Stimulated activated CD4-positive, alpha-beta T cell treated with anti-CD3 and anti-CD28 coated beads, Interleukin-12 subunit alpha, Interleukin-12 subunit beta, amount 100 ng/mL, for 24 hours (primary cell): ENCODE measurements around the gene STYXL1.
"Not testable (repeated sequence)": the region's sequence is repeated elsewhere in the genome, so short reads cannot be mapped to it uniquely, and the experiment has no call there.

Experiments
- DNase-seq, 2 experiments: peaks; one replicate each; pipeline ENCODE4 v3.0.0-alpha.2; 2020; ENCODE audit warnings: low read depth in 2 of 2

The STYXL1 gene

GRCh38 chr7:76065016-76065612, 17.3 kb upstream of the STYXL1 start:
- DNase-seq = no peak

DNA sequence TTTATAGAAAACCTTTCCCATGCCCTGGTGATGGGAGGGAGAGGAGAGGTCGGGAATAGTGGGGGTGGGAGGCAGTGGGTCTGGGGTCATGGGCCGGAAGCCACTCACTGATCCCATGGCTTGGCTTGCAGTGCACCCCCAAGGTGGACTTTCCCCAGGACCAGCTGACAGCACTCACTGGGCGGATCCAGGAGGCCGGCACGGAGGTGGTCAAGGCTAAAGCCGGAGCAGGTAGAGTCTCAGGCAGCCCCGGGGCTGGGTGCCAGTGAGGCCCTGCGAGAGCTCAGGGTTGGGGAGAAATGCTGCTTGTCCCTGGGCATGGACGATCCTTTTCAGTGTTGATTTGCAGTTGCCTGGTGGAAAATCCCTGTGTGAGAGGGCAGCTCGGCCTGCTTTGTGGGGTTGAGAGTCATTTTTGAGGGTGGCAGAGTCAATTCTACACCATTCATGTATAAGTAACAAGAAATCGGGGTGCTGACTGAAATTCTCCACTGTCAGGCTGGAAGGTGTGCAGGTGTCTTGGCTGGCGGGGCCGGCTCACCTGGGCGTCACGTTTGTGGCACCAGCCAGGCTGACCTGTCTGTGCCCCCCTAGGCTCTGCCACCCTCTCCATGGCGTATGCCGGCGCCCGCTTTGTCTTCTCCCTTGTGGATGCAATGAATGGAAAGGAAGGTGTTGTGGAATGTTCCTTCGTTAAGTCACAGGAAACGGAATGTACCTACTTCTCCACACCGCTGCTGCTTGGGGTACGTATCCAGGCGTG, 16.6 kb upstream of the STYXL1 start:
- DNase-seq = no peak

GRCh38 chr7:76063525-76063924, 15.7 kb upstream of the STYXL1 start:
- DNase-seq = no peak

- no peak for DNase-seq
Observed at GRCh38 chr7:76063114-76063513, 15.3 kb upstream of the STYXL1 start.

- no peak for DNase-seq
Observed at GRCh38 chr7:76062254-76062653, 14.5 kb upstream of the STYXL1 start.

GRCh38 chr7:76060842-76061241, 13.0 kb upstream of the STYXL1 start:
- no peak for DNase-seq

GRCh38 chr7:76058745-76059144, 10.9 kb upstream of the STYXL1 start:
- DNase-seq = not testable (repeated sequence)

DNA sequence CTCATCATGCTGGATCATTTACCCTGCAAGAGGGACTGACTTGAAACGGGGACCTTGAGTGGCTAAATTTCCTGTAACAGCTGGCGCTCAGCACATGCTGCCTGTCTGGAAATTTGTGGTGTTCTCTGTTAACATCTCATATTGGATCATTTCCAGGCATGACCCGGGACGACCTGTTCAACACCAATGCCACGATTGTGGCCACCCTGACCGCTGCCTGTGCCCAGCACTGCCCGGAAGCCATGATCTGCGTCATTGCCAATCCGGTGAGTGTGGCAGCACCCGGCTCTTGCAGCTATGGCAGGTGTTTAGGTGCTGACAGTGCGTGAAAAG, 10.0 kb upstream of the STYXL1 start:
- DNase-seq = no peak

GRCh38 chr7:76057103-76057812, 9.5 kb upstream of the STYXL1 start:
- DNase-seq = no peak

GRCh38 chr7:76056241-76056640, 8.4 kb upstream of the STYXL1 start:
- DNase-seq = no peak

DNA sequence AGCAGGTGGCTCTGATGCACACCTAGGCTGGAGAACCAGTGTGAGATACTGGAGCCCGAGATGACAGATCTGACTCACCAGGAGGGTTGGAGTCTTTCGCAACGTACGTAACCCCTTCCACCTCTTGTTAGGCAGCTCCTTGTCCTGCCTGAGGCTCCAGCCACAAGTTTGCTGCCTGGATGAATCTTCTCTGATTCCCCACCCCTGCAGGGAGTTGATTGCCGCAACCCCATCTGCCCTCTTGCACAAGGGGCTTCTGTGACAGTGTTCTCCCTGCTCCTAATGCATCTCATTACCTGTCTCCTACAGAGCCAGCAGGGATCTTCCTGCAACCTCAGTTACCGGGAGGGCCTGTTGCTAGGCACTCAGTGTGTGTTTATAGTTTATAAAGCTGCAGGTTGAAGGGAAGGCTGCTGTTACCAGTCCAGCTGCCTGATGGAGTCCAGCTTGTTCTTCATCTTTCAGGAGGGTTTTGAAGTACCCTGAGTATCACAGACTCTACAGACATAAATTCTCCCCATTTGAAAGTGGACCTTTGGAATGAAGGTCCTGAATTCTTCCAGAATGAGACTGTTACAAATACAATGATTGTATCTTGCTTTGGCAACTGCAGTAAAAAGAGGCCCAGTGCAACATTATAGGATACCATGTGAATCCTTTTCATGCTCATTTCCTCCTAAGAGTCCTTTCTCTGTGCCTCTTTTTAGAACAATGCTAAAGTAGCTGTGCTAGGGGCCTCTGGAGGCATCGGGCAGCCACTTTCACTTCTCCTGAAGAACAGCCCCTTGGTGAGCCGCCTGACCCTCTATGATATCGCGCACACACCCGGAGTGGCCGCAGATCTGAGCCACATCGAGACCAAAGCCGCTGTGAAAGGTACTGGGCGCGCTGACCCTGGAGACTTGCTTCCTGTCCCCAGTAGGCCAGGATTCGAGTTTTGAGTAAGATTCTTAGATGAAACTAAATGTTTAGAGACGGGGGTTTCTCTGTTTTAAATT, 6.6 kb upstream of the STYXL1 start:
- no peak for DNase-seq

DNA sequence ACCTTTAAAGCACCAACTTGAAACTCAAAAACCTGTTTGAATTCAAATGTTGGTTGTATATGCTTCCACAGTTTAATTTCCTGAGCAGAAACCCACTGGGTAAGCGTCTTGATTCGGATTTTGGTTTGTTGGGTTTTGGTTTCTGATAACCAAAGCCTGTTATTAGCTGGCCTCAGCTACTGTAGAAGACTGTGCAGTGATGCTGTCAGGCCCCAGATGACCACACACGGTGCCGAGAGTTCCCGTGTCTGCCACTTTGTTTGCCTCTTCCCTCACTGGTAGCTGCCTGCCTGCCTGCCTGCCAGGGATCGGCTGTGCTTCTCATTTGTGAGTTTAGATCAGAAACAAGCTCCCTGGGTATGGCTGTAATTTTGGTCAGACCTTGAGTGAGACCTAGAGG, 5.7 kb upstream of the STYXL1 start:
- DNase-seq = no peak

GRCh38 chr7:76052681-76053080, 4.9 kb upstream of the STYXL1 start:
- not testable (repeated sequence) for DNase-seq

GRCh38 chr7:76051840-76052239, 4.0 kb upstream of the STYXL1 start:
- DNase-seq = no peak

DNA sequence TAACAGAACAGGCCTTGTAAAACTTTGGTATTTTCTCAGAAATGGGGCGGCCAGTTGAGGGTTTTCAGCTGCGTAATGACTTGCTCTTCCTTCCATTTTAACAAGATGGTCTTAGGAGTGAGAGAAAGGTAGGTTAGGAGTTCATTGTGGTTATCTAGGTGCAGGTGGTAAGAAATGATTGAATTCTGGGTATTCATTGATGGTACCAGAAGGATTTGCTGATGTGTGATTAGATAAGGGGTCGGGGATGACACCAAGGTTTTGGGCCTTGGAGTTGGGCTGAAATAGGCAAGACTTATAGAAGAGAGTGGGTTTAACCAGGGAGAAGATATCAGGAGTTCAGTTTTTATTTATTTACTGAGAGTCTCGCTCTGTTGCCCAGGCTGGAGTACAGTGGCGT, 2.7 kb upstream of the STYXL1 start:
- no peak for DNase-seq

GRCh38 chr7:76049295-76049694, 1.5 kb upstream of the STYXL1 start:
- no peak for DNase-seq

- DNase-seq = no peak
Observed at GRCh38 chr7:76048668-76048988, 828 bp upstream of the STYXL1 start.

DNA sequence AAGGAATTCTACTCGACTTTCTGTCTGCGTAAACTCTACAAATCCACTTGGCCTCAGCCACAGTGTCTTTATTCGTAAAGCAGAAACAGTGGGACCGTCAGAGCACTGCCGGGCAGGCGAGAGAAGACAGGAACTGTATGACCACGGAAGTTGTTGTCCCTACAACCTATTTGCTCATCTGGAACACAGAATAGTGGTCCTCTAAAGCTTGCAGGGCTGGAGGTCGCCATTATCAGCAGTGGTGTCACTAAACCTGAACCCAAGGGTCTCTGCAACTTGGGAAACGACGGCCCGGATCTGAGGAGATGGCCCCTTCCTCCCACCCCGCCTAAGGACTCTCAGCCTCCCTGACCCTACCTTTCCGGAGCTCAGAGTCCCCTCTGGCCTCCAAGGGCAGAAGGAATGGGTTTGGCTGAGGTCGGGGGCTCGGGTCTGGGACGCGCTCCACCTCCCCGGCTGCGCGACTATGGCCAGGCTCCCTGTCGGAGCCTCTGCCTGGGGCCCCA, 442 bp downstream of the STYXL1 start:
- no peak for DNase-seq

GRCh38 chr7:76044375-76044865, 3.4 kb downstream of the STYXL1 start:
- DNase-seq = no peak

- no peak for DNase-seq
Observed at GRCh38 chr7:76040126-76040525, 7.7 kb downstream of the STYXL1 start.

GRCh38 chr7:76037310-76037709, 10.5 kb downstream of the STYXL1 start:
- no peak for DNase-seq

GRCh38 chr7:76031964-76032363, 15.8 kb downstream of the STYXL1 start:
- DNase-seq = no peak
